Left kidney (tissue), 8 donors: ENCODE data around the gene RNPEPL1. TPM values are rescaled to one million over a fixed set of nuclear protein-coding genes. Genes with fewer than 3 reads are reported as not detected.
"Not testable (repeated sequence)": the region's sequence is repeated elsewhere in the genome, so short reads cannot be mapped to it uniquely, and the experiment has no call there.

Experiments
- DNase-seq: peaks from one replicate; pipeline ENCODE4 v3.0.0-alpha.2; 2013
- long read RNA-seq, 8 donors: transcript quantifications; one replicate each; lab custom pipeline, GENCODE V29; 2026
- polyA plus RNA-seq: library from polyadenylated mRNA; unstranded; fragments of 120-200 nt; gene quantifications from one replicate; pipeline ENCODE4 v1.2.1, GENCODE V29; 2013; ENCODE audit not compliant: insufficient read length

RNPEPL1 gene, protein sequence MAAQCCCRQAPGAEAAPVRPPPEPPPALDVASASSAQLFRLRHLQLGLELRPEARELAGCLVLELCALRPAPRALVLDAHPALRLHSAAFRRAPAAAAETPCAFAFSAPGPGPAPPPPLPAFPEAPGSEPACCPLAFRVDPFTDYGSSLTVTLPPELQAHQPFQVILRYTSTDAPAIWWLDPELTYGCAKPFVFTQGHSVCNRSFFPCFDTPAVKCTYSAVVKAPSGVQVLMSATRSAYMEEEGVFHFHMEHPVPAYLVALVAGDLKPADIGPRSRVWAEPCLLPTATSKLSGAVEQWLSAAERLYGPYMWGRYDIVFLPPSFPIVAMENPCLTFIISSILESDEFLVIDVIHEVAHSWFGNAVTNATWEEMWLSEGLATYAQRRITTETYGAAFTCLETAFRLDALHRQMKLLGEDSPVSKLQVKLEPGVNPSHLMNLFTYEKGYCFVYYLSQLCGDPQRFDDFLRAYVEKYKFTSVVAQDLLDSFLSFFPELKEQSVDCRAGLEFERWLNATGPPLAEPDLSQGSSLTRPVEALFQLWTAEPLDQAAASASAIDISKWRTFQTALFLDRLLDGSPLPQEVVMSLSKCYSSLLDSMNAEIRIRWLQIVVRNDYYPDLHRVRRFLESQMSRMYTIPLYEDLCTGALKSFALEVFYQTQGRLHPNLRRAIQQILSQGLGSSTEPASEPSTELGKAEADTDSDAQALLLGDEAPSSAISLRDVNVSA
- polyA plus RNA-seq = 22.3 TPM
- long read RNA-seq, donor 1, full-length matches to known transcripts = 13 of 18 reads
- long read RNA-seq, donor 1, partial matches to known transcripts = 5 of 18 reads
- long read RNA-seq, donor 1, other reads (novel, unspliced or antisense) = 0 of 18 reads
- long read RNA-seq, donor 2, full-length matches to known transcripts = 14 of 14 reads
- long read RNA-seq, donor 2, partial matches to known transcripts = 0 of 14 reads
- long read RNA-seq, donor 2, other reads (novel, unspliced or antisense) = 0 of 14 reads
- long read RNA-seq, donor 3, full-length matches to known transcripts = 6 of 6 reads
- long read RNA-seq, donor 3, partial matches to known transcripts = 0 of 6 reads
- long read RNA-seq, donor 3, other reads (novel, unspliced or antisense) = 0 of 6 reads
- long read RNA-seq, donor 4 = 0 reads
- long read RNA-seq, donor 5, full-length matches to known transcripts = 7 of 7 reads
- long read RNA-seq, donor 5, partial matches to known transcripts = 0 of 7 reads
- long read RNA-seq, donor 5, other reads (novel, unspliced or antisense) = 0 of 7 reads
- long read RNA-seq, donor 6, full-length matches to known transcripts = 11 of 11 reads
- long read RNA-seq, donor 6, partial matches to known transcripts = 0 of 11 reads
- long read RNA-seq, donor 6, other reads (novel, unspliced or antisense) = 0 of 11 reads
- long read RNA-seq, donor 7, full-length matches to known transcripts = 10 of 44 reads
- long read RNA-seq, donor 7, partial matches to known transcripts = 34 of 44 reads
- long read RNA-seq, donor 7, other reads (novel, unspliced or antisense) = 0 of 44 reads
- long read RNA-seq, donor 8, full-length matches to known transcripts = 5 of 5 reads
- long read RNA-seq, donor 8, partial matches to known transcripts = 0 of 5 reads
- long read RNA-seq, donor 8, other reads (novel, unspliced or antisense) = 0 of 5 reads

- DNase-seq = no peak
These were observed at the start of gene RNPEPL1 for GRCh38 chr2:240567872-240568677. Gene RNPEPL1 (plus strand): TSS chr2:240568484. CDS start chr2:240568587, 103 bp downstream.

DNA sequence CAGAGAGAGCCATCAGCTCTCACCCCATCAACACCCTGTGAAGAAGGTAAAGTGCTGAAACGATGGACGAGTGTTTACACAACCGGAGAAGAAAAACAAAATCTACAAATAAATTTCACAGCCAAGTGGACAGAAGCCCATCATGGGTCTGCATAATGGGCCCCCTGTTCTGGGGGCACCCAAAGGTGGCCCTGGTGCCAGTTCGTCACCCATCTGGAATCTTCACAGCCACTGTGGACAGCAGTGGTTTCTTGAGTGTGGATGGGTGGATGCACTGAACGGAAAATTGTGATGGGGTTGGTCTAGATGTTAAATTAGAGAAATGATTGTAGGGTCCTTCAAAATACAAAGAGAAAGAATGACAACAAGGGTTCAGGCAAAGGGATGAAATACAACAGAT is 49.3 kb upstream of the RNPEPL1 start:
- no peak for DNase-seq

DNA sequence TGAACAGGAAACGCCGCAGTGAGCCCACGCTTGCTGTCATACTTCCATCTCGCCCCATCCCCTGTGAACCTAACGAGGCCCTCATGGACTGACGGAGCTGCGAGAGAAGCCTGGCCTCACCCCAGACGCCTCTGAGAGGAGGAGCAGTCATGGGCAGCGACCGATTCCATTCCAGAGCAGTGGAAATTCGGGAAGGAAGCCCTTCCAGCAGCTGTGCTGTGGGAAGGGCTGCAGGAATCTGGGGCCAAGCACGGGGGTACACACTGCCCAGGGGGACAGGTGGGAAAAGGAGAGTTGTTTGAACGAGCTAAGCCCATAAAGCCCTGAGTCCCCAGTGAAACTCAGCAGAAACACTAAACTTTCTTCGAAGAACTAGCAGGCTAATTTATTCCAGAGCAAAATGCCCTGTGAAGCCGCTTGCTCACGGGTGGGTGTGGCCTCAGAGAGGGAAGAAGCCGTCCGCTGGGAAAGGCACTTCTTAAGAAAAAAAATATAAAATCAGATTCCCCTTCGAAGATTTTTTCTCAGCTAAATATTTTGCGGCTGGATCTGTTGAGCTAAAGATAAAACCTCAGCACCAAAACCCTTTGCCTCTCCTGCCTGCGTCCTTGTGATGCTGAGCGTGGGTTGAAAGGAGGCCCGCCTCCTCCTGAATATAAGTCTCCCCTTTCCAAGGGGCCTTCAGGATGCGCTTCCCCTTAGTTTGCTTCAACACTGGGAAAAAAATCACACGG is 48.7 kb upstream of the RNPEPL1 start:
- peak; percentile 25 for DNase-seq

- DNase-seq = no peak
These were observed 47.9 kb upstream of the RNPEPL1 start for GRCh38 chr2:240520130-240520973.

DNA sequence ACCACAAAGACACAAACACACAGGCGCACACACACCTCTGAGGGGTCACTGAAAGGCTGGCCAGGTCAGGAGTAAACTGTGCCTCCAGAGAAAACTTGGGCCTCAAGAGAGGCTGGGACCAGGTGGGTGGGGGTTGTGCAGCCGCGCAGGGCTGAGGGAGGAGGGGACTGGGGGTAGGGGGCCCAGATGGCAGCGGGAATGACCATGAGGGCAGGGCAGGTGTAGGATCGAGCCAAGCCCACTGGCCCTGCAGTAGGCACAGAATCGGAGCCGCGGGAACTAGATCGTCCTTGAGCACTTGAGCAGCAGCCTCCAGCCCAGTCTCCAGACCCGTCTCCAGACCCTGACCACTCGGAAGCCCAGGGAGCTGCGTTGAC is 47.3 kb upstream of the RNPEPL1 start:
- DNase-seq = no peak

DNA sequence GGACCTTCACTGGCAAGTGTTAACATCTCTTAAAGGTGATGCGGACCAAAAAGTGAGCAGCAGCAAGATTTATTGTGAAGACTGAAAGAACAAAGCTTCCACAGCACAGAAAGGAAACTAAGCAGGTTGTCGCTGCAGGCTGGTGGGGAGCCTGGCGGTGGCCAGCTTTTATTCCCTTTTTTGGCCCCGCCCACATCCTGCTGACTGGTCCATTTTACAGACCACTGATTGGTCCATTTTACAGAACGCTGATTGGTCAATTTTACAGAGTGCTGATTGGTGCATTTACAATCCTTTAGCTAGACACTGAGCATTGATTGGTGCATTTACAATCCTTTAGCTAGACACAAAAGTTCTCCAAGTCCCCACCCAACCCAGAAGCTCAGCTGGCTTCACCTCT is 46.4 kb upstream of the RNPEPL1 start:
- DNase-seq = not testable (repeated sequence)

GRCh38 chr2:240522406-240522805 is 45.9 kb upstream of the RNPEPL1 start:
- no peak for DNase-seq

DNA sequence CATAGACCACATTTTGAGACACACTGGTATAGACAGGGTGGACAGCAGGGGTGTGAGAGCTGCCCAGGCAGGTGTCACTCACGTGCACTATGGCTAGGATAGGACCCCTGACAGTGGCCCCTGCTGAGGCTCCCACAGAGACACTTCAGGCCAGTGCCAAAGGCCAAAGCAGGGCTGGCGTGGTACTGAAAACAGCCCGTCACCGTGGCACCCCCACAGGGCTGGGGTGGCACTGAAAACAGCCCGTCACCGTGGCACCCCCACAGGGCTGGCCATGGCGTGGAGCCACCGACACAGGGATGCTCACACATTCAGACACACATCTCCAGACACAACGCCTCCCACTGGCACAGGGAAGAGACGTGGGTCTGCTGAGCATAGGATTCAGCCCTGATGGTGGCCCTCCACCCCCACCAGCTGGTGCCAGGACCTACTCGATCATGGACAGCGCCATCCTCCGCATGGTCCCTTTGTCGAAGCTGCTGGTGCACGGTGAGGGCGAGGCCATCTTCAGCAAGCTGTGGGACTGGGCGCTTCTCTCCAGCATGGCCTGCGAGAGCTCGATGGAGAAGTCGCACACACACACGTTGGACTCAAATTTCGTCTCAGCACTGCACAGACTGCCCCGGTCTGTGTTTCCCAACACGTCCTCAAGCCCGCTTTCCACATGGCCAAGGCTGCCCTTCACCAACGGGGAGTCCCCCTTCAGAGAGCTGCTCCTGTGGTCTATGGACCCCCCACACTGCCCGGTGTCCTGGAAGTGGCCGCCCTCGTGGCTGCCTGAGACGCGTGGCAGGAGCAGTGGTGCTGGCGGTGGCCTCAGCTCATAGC is 44.6 kb upstream of the RNPEPL1 start:
- no peak for DNase-seq

DNA sequence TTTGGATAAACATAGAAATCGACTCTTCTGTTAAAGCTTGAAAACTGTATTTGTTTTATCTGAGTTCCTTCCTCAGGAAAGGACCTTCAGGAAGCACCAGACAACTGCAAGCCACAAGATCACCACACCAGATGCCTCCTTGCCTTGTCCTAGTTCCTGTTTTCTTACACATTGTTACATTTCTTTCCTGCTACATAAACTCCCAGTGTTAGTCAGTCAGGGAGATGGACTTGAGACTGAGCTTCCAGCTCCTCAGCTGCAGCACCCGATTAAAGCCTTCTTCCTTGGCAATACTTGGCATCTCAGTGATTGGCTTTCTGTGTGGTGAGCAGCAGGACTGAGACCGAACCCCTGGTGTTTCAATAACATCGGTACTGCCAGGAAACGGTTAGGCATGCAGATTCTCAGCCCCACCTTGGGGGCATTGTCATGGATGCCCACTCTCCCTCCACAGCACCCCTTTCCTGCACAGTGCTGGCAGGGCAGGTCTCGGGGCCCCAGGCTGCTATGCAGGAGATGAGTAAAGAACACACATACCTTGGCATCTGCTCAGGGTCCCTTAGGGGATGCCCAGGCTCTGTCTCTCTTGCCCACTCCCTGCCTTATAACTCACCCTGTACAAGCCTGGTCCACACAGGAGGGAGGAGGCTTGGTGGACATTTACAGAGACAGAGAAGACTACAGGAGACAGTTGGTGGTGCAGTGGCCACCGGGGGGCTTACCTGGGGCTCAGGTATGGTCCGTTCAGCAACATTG is 43.1 kb upstream of the RNPEPL1 start:
- no peak for DNase-seq

GRCh38 chr2:240525802-240526201 is 42.5 kb upstream of the RNPEPL1 start:
- DNase-seq = no peak

DNA sequence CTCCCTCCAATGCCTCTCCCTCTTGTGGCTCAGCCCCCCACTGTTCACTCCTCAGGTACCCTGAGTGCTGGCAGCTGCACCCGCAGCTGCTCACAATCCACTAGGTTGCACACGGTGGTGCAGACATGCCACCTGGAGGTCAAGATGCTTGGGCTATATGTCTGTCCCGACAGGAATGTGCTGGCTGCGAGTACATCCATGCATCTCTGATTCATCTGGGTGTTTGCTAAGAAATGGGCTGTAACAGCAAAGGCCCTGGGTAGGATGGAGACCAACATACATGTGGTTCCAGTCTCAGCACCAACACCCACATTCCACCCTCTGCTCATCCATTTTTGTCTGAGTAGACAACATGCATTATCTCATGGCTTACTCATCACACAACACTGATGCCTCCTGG is 41.8 kb upstream of the RNPEPL1 start:
- DNase-seq = no peak

DNA sequence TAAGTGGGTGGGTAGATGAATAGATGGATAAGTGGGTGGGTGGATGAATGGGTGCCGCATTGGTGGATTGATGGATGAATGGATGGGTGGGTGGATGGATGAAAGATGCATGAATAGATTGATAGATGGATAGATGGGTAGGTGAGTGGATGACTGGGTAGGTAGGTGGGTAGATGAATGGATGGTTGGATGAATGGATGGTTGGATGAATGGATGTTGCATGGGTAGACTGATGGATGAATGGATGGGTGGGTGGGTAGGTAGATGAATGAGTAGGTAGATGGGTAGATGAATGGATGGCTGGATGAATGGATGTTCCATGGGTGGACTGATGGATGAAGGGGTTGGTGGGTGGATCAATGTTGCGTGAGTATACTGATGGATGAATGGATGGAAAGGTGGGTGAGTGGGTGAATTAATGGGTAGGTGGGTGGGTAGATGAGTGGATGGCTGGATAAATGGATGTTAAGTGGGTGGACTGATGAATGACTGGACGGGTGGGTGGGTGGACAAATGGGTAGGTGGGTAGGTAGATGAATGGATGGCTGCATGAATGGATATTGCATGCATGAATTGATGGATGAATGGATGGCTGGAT is 41.0 kb upstream of the RNPEPL1 start:
- no peak for DNase-seq

- DNase-seq = no peak
These were observed 39.8 kb upstream of the RNPEPL1 start for GRCh38 chr2:240528406-240529040.

- DNase-seq = no peak
These were observed 38.8 kb upstream of the RNPEPL1 start for GRCh38 chr2:240529344-240529999.

- no peak for DNase-seq
These were observed 38.1 kb upstream of the RNPEPL1 start for GRCh38 chr2:240530181-240530580.

- DNase-seq = no peak
These were observed 37.2 kb upstream of the RNPEPL1 start for GRCh38 chr2:240531038-240531437.
